ENCODE results near the gene SLC16A4.

Gene SLC16A4

DNA sequence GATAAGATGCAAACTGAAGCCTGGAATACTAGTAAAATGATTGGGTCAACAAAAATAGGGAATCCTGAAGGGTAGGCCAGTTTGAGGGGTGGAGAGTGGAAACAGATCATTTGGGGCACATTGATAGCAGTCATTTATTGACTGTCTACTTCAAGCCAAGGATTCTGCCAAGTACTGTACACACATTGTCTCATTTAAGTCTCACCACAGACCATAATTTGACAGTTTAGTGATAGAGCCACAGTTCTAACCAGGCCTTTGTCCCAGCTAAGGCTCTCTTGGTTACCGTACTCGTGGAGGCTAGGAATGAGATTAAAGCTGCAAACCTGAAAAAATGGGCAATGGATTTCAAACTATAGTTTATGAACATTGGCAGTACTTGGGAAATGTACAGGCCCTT is 40.5 kb downstream of the SLC16A4 start:
- DNase-seq, result no peak

- no peak for DNase-seq
These were observed 42.1 kb downstream of the SLC16A4 start for GRCh38 chr1:110348771-110349170.

- no peak for DNase-seq
These were observed 42.8 kb downstream of the SLC16A4 start for GRCh38 chr1:110348050-110348449.

- DNase-seq, result no peak
These were observed 43.5 kb downstream of the SLC16A4 start for GRCh38 chr1:110347182-110347893.

GRCh38 chr1:110346690-110347089 is 44.1 kb downstream of the SLC16A4 start:
- DNase-seq, result no peak

GRCh38 chr1:110345480-110345879 is 45.3 kb downstream of the SLC16A4 start:
- DNase-seq, result no peak

DNA sequence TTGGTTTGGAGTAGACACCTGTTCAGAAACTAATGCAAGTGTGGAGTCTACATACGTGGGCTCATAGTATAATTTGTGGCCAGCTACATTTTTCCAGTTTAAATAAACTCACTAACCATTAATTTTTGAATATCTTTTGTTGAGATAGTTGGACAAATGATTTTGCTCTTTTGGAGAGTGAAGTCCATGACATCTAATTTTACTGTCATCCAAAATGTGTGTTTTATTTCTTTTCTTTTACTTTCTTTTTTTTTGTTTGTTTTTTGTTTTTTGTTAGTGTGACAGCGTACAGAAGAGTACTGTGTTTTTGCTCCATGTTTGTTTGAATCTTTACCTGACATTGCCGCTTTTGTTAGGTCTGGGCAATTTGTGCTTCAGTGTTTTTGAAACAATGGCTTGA is 46.7 kb downstream of the SLC16A4 start:
- no peak for DNase-seq

DNA sequence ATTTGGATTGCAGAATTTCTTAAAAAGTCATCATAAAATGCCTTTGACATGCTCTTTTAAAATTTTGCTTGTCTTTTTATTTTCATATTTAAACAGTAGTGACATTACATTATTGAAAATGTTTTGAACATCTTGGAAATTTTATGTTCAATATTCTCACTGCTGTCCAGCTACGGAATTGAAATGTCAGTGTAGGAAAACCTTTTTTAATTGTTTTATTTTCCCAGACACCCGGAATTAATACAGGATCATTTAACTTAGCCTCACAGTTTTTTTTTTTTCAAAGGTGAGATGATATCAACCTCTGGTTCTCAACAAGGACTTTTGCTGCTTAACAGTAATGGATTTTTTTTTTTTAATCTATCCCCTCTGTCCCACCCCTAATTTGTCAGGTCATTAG is 47.6 kb downstream of the SLC16A4 start:
- no peak for DNase-seq

DNA sequence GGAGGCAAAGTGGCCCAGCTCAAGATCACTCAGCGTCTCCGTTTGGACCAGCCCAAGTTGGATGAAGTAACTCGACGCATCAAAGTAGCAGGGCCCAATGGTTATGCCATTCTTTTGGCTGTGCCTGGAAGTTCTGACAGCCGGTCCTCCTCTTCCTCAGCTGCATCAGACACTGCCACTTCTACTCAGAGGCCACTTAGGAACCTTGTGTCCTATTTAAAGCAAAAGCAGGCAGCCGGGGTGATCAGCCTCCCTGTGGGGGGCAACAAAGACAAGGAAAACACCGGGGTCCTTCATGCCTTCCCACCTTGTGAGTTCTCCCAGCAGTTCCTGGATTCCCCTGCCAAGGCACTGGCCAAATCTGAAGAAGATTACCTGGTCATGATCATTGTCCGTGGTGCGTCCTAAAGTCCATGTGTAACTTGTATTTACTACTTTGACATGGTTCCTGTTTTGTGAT is 48.9 kb downstream of the SLC16A4 start:
- DNase-seq, result no peak

DNA sequence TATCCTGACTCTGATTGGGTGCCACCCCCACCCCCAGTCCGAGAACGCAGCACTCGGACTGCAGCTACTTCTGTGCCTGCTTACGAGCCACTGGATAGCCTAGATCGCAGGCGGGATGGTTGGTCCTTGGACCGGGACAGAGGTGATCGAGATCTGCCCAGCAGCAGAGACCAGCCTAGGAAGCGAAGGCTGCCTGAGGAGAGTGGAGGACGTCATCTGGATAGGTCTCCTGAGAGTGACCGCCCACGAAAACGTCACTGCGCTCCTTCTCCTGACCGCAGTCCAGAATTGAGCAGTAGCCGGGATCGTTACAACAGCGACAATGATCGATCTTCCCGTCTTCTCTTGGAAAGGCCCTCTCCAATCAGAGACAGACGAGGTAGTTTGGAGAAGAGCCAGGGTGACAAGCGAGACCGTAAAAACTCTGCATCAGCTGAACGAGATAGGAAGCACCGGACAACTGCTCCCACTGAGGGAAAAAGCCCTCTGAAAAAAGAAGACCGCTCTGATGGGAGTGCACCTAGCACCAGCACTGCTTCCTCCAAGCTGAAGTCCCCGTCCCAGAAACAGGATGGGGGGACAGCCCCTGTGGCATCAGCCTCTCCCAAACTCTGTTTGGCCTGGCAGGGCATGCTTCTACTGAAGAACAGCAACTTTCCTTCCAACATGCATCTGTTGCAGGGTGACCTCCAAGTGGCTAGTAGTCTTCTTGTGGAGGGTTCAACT is 49.5 kb downstream of the SLC16A4 start:
- DNase-seq, result no peak

- peak; percentile 28 for DNase-seq
These were observed 50.7 kb downstream of the SLC16A4 start for GRCh38 chr1:110340207-110340468.

DNA sequence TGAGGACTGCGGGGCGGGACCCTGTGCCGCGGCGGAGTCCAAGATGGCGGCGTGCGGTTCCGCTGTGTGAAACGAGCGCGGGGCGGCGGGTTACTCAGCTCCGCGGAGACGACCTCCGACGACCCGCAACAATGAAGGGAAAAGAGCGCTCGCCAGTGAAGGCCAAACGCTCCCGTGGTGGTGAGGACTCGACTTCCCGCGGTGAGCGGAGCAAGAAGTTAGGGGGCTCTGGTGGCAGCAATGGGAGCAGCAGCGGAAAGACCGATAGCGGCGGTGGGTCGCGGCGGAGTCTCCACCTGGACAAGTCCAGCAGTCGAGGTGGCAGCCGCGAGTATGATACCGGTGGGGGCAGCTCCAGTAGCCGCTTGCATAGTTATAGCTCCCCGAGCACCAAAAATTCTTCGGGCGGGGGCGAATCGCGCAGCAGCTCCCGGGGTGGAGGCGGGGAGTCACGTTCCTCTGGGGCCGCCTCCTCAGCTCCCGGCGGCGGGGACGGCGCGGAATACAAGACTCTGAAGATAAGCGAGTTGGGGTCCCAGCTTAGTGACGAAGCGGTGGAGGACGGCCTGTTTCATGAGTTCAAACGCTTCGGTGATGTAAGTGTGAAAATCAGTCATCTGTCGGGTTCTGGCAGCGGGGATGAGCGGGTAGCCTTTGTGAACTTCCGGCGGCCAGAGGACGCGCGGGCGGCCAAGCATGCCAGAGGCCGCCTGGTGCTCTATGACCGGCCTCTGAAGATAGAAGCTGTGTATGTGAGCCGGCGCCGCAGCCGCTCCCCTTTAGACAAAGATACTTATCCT is 51.2 kb downstream of the SLC16A4 start:
- peak; percentile 61 for DNase-seq

DNA sequence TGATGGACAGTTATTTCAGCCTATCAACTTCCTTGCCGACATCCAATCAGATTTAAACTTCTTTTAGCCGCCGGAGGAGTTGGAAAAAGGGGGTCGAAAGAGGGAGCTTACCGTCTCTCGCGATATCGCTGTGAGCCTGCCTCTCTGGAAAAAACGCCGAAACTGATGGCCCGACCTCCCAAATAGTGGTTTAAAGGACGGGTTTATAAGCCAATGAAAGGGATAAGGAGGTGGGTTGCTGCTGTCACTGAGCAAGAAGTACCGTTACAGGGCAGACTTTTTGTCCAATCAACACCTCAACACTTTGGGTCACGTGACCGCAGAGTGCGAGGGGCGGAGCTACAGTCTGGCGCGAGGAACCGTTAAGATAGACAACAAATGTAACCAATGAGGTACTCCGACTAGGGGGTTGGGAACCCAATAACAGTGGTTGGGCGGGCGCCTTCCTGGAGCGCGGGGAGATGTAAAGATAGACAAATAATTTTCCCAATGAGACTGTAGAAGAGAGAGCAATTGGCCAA is 51.9 kb downstream of the SLC16A4 start, which contains the start of gene RBM15:
TSS of gene RBM15 (plus strand) at position 492 of the 521 bp plus-strand sequence. CDS start at position 521, 29 bp downstream.
- peak; percentile 100 for DNase-seq

DNA sequence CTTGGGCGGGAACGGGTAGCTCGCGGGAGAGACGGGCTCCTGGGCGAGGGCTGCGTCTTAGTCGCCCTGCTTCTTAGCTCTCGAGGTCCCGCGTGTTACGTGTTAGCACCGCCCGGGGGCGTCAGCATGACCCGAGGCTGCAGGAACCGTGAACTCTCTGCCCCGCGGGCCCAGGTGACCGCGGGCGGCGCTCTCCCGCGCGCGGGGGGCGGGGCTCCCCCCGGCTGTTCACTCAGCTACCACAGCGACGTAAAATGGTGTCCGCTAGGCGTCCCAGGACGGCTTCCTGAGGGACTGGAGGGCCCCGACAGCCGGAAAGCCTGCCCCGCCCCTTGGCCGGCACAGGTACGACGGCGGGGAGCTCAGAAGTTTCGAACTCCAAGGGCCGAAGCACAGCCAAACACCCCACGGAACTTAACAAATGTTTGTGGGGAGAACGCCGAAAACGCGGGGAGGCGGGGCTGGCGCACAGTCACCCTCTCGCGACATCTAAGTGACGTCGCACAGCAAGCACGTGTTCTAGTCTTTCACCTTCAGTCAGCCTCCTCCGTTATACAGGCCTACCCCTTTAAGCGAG is 52.4 kb downstream of the SLC16A4 start:
- peak; percentile 93 for DNase-seq

- DNase-seq, result peak; percentile 55
These were observed 53.0 kb downstream of the SLC16A4 start for GRCh38 chr1:110337704-110338308.

DNA sequence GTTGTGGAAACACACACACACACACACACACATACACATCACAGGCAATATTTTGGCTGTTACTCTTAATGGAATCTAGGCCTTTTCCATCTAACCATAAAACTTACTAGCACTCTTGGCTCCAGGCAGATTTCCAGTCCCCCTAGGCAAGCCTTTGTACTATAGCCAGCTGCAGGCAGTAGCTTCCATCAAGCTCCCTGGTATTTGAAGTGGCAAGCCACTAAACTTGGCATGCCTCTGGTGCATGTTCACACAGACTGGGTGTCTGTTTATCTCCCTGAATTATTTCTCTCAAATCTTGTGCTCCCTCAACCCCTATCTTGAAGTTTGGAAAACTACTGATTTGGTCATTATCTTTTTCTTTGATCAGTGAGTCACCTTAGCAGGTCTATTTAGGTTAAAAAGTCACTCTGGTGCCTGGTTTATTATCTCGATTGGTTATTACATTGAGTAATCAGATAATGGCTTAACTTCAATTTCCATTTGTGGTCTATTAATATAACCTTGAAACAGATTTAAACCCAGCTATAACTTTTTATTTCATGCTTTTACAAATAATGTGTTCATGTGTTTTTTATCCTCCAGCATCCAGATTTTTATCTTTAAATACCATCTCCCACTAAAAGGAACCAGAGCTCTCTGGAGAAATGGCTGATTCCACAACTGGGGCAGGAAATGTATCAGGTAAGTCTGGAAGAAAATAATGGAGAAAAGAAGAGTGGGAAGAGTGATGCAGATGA is 54.4 kb downstream of the SLC16A4 start:
- DNase-seq, result peak; percentile 48

- peak; percentile 20 for DNase-seq
These were observed 55.6 kb downstream of the SLC16A4 start for GRCh38 chr1:110335265-110335664.

DNA sequence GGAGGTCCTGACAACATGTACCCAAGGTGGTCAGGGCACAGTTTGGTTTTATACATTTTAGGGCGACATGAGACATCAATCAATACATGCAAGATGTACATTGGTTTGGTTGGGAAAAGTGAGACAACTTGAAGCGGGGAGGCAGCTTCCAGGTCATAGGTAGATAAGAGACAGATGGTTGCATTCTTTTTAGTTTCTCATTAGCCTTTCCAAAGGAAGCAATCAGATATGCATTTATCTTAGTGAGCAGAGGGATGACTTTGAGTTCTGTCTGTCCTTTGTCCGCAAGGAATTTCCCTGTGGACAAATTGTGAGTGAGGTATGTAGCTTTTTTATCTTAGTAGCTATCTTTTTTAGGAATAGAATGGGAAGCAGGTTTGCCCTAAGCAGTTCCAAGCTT is 62.1 kb downstream of the SLC16A4 start:
- no peak for DNase-seq

GRCh38 chr1:110328274-110328673 is 62.6 kb downstream of the SLC16A4 start:
- DNase-seq, result no peak

DNA sequence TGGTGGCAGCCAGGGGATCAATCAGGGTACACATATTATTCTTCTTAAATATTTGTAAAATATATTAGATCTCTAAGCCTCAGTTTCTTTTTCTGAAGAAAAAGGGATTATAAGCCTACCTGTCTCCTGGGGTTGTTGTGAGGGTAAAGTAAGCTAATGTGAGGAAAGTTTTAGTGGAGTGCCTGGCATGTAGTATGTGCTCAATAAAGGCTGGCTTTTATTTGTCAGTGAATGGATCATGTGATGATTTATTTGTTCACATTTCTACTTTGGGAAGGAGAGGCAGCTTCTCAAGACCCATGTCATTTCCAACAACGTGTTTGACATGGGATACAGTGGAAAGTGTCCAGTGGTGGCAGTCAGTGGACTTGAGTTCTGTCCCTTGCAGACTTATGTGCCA is 64.0 kb downstream of the SLC16A4 start:
- no peak for DNase-seq

- DNase-seq, result no peak
These were observed 66.2 kb downstream of the SLC16A4 start for GRCh38 chr1:110324667-110325066.

GRCh38 chr1:110321846-110322245 is 69.0 kb downstream of the SLC16A4 start:
- DNase-seq, result no peak

Data from hematopoietic multipotent progenitor cell treated with erythropoietin and hydrocortisone succinate and interleukin-3 and kit ligand, for 8 days (in vitro differentiated cells).